GM21515 (cell line): ENCODE data around the gene DENND1A.

ENCODE experiments used
- ATAC-seq: cut with Tn5 transposase; IDR thresholded peaks from one replicate; pipeline ENCODE4 v1.9.1; 2021; ENCODE audit not compliant: unreplicated experiment

The DENND1A gene

GRCh38 chr9:123658792-123659191 lies 271.1 kb downstream of the DENND1A start:
- ATAC-seq: no peak

GRCh38 chr9:123657941-123658340 lies 272.0 kb downstream of the DENND1A start:
- ATAC-seq: no peak

- ATAC-seq: no peak
Measured at GRCh38 chr9:123657099-123657498, 272.8 kb downstream of the DENND1A start.

- no peak for ATAC-seq
Measured at GRCh38 chr9:123656565-123656964, 273.4 kb downstream of the DENND1A start.

GRCh38 chr9:123655681-123656423 lies 274.1 kb downstream of the DENND1A start:
- no peak for ATAC-seq

- no peak for ATAC-seq
Measured at GRCh38 chr9:123654994-123655637, 274.8 kb downstream of the DENND1A start.

GRCh38 chr9:123654218-123654993 lies 275.5 kb downstream of the DENND1A start:
- no peak for ATAC-seq

GRCh38 chr9:123652416-123652815 lies 277.5 kb downstream of the DENND1A start:
- no peak for ATAC-seq

- ATAC-seq: no peak
Measured at GRCh38 chr9:123651871-123652270, 278.1 kb downstream of the DENND1A start.

GRCh38 chr9:123651273-123651672 lies 278.7 kb downstream of the DENND1A start:
- no peak for ATAC-seq

GRCh38 chr9:123649909-123650308 lies 280.0 kb downstream of the DENND1A start:
- no peak for ATAC-seq

GRCh38 chr9:123647145-123647544 lies 282.8 kb downstream of the DENND1A start:
- ATAC-seq: no peak

- no peak for ATAC-seq
Measured at GRCh38 chr9:123645762-123646161, 284.2 kb downstream of the DENND1A start.

GRCh38 chr9:123645126-123645525 lies 284.8 kb downstream of the DENND1A start:
- no peak for ATAC-seq

- no peak for ATAC-seq
Measured at GRCh38 chr9:123643518-123643917, 286.4 kb downstream of the DENND1A start.

- ATAC-seq: no peak
Measured at GRCh38 chr9:123642291-123643278, 287.3 kb downstream of the DENND1A start.

GRCh38 chr9:123640792-123641222 lies 289.1 kb downstream of the DENND1A start:
- ATAC-seq: no peak

- no peak for ATAC-seq
Measured at GRCh38 chr9:123639743-123640142, 290.2 kb downstream of the DENND1A start.

GRCh38 chr9:123637945-123638634 lies 291.8 kb downstream of the DENND1A start:
- ATAC-seq: no peak

- no peak for ATAC-seq
Measured at GRCh38 chr9:123637606-123637944, 292.4 kb downstream of the DENND1A start.
